Measurements from ENCODE around the gene LSAMP. TPM values are rescaled to one million over a fixed set of nuclear protein-coding genes. Genes with fewer than 3 reads are reported as not detected.

LSAMP gene
- total RNA-seq, 2 experiments from 2014 or later: not detected

- ChIA-PET POLR2A (no interaction called here), CTCF (no interaction called here)
Observed at GRCh38 chr3:116433552-116433951, 11.7 kb downstream of the LSAMP start.

DNA sequence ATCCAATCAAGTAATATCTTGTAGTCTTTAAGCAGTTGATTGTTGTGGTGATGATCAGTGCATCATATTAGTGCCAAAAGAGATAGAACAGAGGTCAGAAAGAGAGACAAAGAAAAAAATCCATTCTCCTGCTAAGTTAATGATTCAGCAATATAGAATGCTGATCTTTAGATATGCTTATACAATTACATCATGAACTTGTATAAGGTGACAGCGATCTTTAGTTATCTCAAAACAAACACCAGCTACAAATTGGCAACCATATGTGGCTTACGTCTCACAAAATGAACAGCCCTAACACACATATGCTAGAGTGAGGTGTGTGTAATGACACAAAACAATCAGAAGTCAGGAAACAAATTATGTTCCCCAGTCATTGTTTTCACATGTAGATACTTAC is 12.5 kb downstream of the LSAMP start:
- ChIA-PET POLR2A (no interaction called here), CTCF (no interaction called here)

GRCh38 chr3:116429479-116430269 is 15.6 kb downstream of the LSAMP start:
- ChIA-PET CTCF (no interaction called here), POLR2A (no interaction called here)

GRCh38 chr3:116426036-116426435 is 19.3 kb downstream of the LSAMP start:
- POLR2A ChIA-PET: no interaction called here
- CTCF ChIA-PET: no interaction called here

- ChIA-PET POLR2A (no interaction called here), CTCF (no interaction called here)
Observed at GRCh38 chr3:116425126-116425525, 20.2 kb downstream of the LSAMP start.

DNA sequence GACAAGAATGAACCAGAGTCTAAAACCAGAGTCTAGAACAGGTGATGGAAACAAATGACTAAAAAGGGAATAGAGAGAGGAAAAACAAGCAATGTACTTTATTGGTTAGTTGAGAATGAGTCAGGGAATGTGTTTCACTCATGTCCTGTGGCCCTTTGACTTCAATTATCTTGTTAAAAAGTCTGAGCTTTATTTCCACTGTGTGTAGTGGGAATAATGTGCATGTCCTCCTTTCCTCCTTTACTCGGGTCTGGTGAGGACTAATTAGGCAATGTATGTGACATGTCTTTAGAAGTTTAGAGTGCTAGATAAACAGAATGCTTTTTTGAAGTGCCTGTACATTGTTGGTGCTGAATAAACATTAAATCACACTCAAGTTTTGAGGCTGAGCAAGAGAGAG is 21.3 kb downstream of the LSAMP start:
- ChIA-PET POLR2A (no interaction called here), CTCF (no interaction called here)

GRCh38 chr3:116423374-116423773 is 21.9 kb downstream of the LSAMP start:
- ChIA-PET POLR2A (no interaction called here), CTCF (no interaction called here)

GRCh38 chr3:116417151-116417550 is 28.1 kb downstream of the LSAMP start:
- ChIA-PET POLR2A (no interaction called here), CTCF (no interaction called here)

DNA sequence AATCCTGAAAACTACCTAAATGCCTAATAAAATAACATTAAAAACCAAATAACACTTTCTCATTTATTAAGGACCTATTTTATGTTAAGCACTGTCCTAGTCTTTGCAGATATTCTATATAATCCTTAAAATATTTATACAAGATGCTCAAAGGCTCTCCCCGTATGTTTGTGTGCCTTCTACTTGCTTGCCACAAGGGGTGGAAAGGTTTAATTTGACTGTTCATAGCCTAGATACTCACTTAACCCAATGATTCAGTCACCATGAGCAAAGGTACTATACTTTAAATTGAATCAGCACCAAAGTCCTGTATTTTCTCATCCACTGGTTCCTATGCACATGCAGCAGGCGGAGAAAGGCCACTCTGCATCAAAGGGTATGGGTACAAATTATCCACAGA is 32.0 kb downstream of the LSAMP start:
- ChIA-PET POLR2A (no interaction called here), CTCF (no interaction called here)

GRCh38 chr3:116408473-116408872 is 36.8 kb downstream of the LSAMP start:
- ChIA-PET CTCF (no interaction called here), POLR2A (no interaction called here)

DNA sequence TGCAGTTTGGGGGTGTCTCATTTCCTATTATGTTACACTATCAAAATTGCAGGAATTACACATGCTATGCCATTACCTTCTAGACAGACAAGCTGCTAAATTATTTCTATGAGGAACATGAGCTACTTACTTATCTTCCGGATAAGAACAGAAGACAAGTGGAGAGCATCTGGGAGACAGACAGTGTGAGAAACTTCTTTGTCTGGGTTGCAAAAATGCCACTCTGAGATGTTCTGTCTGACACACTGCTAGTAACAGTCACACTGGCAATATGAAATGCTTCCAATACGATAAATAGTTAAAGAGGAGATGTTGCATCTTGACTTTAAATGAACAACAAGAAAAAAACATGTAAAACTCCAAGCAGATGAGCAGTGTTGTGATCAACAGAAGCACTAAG is 40.1 kb downstream of the LSAMP start:
- POLR2A ChIA-PET: no interaction called here
- CTCF ChIA-PET: no interaction called here

DNA sequence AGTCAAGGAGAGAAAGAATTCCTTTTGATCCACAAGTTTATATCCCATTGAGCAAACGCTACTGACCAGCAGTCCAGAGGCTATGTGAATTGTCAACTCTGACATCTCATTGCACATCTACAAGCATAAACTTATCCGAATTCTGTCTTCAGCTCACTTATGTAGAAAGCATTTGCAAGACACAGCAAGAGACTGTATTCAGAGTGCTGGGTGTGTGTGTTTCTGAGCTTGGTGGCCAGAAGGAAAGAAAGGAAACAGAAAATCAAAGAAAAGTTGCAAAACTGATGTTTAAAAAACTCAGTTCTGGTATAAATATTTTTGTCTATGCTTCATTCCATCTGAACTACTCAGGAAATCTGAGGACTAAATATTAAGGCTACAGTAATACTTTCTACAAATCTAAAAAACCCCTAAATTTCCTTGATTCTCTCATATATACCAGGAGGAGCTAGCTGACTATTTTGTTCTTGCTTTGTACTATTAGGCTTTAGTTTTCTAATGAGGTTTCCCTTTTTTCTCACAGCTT is 45.5 kb downstream of the LSAMP start:
- ChIA-PET CTCF (interaction anchor here (0.6 kb wide), 1 partner anchor 32 kb away, joined by 3 read pairs; no protein-coding TSS in a partner anchor), POLR2A (no interaction called here)

DNA sequence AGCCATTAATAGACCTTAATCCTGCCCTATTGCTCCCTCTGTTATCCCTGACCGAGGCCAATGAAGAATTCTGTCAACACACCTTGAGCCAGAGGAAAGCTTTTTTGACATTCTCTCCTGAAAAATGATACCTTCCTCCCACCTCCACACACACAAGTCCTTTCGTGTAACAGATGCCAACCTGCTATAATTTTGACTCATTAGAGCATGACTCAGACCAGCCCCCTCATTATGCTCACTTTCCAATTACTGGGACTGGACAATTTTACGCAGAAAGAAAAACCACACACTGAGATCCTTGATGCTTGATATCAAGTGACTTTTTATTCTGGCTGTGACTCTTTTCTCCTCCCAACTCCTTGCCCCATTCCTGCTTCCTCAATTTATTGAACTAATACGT is 50.9 kb downstream of the LSAMP start:
- ChIA-PET POLR2A (no interaction called here), CTCF (no interaction called here)

DNA sequence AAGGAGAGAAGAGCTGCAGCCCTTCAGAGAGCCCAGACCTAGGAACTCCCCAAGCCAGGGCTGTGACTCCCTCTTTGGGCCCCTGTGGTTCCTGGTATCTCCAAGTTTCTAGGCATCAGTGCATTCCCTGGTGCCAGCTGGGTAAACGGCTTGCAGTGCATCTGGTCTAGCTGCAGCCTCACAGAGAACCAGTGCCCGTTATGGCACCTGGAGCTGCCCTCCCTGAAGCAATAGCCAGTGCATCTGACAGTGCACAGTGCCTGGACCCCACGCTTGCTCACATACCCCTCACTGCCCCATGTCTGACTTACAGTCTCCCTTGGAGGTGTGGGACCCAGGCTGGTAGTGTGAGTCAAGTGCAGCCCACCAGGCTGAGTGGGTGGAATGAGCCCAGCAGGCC is 52.1 kb downstream of the LSAMP start:
- CTCF ChIA-PET: no interaction called here
- POLR2A ChIA-PET: no interaction called here

GRCh38 chr3:116392291-116392690 is 53.0 kb downstream of the LSAMP start:
- ChIA-PET POLR2A (no interaction called here), CTCF (no interaction called here)

GRCh38 chr3:116391296-116392201 is 53.7 kb downstream of the LSAMP start:
- CTCF ChIA-PET: no interaction called here

GRCh38 chr3:116390318-116390717 is 55.0 kb downstream of the LSAMP start:
- CTCF ChIA-PET: no interaction called here

More at GRCh38 chr3:116391296-116392201, 53.7 kb downstream of the LSAMP start:
- POLR2A ChIA-PET: no interaction called here

DNA sequence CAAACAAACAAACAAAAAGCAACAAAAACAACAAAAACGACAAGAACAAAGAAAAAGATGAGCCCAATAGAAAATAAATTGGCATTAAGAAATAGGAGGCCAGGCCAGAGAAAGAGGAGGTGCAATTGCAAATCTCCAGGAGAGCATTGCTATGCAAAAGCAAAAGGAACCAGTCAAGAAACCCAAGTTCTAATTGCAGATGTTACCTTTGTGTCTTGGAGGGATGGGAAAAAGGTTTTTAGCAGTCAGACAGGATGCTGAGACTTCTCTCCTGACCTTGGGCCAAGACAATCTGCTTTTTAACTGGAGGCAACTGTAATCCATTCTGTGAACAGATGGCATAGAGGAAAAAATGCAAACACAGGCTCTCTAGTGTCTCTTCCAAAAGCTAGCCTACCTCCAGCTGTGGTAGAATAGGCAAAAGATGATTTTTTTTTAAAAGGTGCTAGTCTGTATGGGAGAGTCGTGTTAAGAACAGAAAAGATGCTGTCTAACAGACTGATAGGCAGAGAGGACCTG is 56.4 kb downstream of the LSAMP start:
- POLR2A ChIA-PET: no interaction called here
- CTCF ChIA-PET: no interaction called here

More at GRCh38 chr3:116390318-116390717, 55.0 kb downstream of the LSAMP start:
- POLR2A ChIA-PET: no interaction called here

DNA sequence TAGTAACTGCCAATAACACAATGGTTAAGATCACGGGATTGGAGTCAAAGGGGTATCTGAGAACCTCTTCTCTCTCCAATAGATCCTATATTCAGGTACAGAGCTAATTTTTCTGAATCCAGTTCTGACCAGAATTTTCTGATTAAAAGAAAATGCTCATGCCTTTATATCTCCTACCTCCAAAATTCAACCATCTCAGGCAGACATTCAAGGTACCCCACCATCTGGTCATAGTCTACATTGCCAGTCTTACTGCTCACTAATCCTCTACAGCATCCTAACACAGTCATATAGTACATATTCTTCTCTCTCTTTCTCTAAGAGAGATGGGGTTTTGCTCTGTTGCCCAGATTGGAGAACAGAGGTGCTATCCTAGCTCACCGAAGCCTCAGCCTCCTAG is 59.1 kb downstream of the LSAMP start:
- ChIA-PET POLR2A (no interaction called here), CTCF (no interaction called here)

GRCh38 chr3:116384717-116385116 is 60.6 kb downstream of the LSAMP start:
- POLR2A ChIA-PET: no interaction called here
- CTCF ChIA-PET: no interaction called here

DNA sequence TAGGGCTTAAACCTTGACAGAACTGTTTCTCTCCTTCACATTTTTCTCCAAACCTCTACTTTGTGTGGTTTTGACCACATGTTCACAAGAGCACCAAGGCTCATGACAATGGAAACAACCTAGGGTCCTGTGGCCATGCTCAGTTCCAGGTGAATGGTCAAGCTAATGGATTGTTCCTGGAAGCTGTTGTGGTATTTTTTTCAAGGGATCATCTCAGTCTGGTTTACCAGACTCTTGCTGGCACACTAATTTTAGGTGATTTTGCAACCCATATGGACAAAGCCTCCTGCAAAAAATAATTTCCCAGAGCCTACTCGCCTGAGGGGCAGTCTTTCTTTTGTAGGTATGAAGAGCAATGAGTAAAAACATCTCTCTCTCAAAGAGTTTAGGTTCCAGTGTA is 67.2 kb downstream of the LSAMP start:
- ChIA-PET POLR2A (no interaction called here), CTCF (no interaction called here)
